Spleen (tissue), 11 donors: ENCODE measurements around the gene POLR2A. TPM values are rescaled to one million over a fixed set of nuclear protein-coding genes. Genes with fewer than 3 reads are reported as not detected.

ENCODE experiments used
- DNase-seq: peaks from one replicate; pipeline ENCODE4 v3.0.0-alpha.2; 2020
- H3K27ac ChIP-seq, 8 donors: fragments of 200-600 bp; sonication (generic) in 7 of 8; 1 replicate in 4 of 8; 2 replicates in 4 of 8; pipeline versions ENCODE4 v1.5.0 to v1.8.0; 2016 to 2021; ENCODE audit warnings: inconsistent platforms in 4 of 8, mild to moderate bottlenecking in 4 of 8, moderate library complexity in 1 of 8
- H3K27me3 ChIP-seq, 7 donors: fragments of 200-600 bp; sonication (generic) in 6 of 7; replicated peaks in 1 of 7; 1 replicate in 4 of 7; 2 replicates in 3 of 7; pipeline versions ENCODE4 v1.5.0 to v1.8.0; 2016 to 2021; ENCODE audit warnings: inconsistent platforms in 3 of 7, mild to moderate bottlenecking in 1 of 7
- H3K36me3 ChIP-seq, 6 donors: fragments of 200-600 bp; sonication (generic) in 5 of 6; 1 replicate in 4 of 6; 2 replicates in 2 of 6; pipeline versions ENCODE4 v1.5.0 to v1.8.0; 2016 to 2021; ENCODE audit warnings: inconsistent platforms in 2 of 6
- H3K4me1 ChIP-seq, 6 donors: fragments of 200-600 bp; sonication (generic) in 5 of 6; 1 replicate in 3 of 6; 2 replicates in 3 of 6; pipeline versions ENCODE4 v1.5.0 to v1.8.0; 2016 to 2021; ENCODE audit warnings: inconsistent platforms in 3 of 6
- H3K4me3 ChIP-seq, 8 donors: fragments of 200-600 bp; sonication (generic) in 7 of 8; 1 replicate in 4 of 8; 2 replicates in 4 of 8; pipeline versions ENCODE4 v1.5.0 to v1.8.0; 2016 to 2021; ENCODE audit warnings: inconsistent platforms in 4 of 8, mild to moderate bottlenecking in 4 of 8, moderate library complexity in 2 of 8
- H3K9me3 ChIP-seq, 8 donors: fragments of 200-600 bp; sonication (generic) in 7 of 8; 1 replicate in 4 of 8; 2 replicates in 4 of 8; pipeline versions ENCODE4 v1.5.0 to v1.8.0; 2016 to 2021; ENCODE audit warnings: inconsistent platforms in 4 of 8
- POLR2A ChIP-seq, 3 donors: fragments of 450-650 bp; IDR thresholded peaks; one replicate each; pipeline ENCODE4 v1.5.1; 2017; ENCODE audit warnings: antibody characterized with exemption in 3 of 3, mild to moderate bottlenecking in 1 of 3
- POLR2AphosphoS5 ChIP-seq, 3 donors: sonication (generic); formaldehyde crosslinking; IDR thresholded peaks; one replicate each; pipeline ENCODE4 v1.5.1; 2017; ENCODE audit warnings: antibody characterized with exemption in 3 of 3
- WGBS, 5 donors: extraction: QIAGEN DNeasy Blood & Tissue Kit in 3 of 5; methylation state at CpG; one replicate each; pipeline versions ENCODE4 v1.1.5 to v1.1.7; 2013 to 2018; 5-methylcytosine and 5-hydroxymethylcytosine counted together
- intact Hi-C: fragments of 100-400 bp; cut with DNase I; formaldehyde crosslinking; loops from one replicate; pipeline ENCODE4 v1.15.0; 2023; ENCODE audit warnings: low total_unique reads
- polyA plus RNA-seq, 3 donors: library from polyadenylated mRNA; stranded (reverse); fragments of 200-250 nt; gene quantifications; one replicate each; pipeline ENCODE4 v1.2.1, GENCODE V29; 2013
- total RNA-seq, 7 donors: library from RNA; depleted of rRNA in 3 of 7; stranded (reverse); fragments of >200 nt in 3 of 7; fragmentation: NEBNext Ultra II Directional in 4 of 7; extraction: Animal tissue kit (Norgen Biotek cat#: 25700) in 4 of 7; gene quantifications; one replicate each; pipeline versions ENCODE4 v1.1.0 to v1.2.1, GENCODE V29; 2016 to 2021
- TF ChIP-seq, protein P1 (sequence below), 11 experiments: fragments of 200-600 bp in 7 of 11; fragments of 450-650 bp in 4 of 11; sonication (generic) in 4 of 11; IDR thresholded peaks in 8 of 11; conservative IDR thresholded peaks in 3 of 11; 1 replicate in 7 of 11; 2 replicates in 4 of 11; pipeline versions ENCODE4 v1.4.0 to v1.8.0; 2016 to 2021; ENCODE audit warnings: antibody characterized with exemption in 11 of 11, inconsistent platforms in 4 of 11, mild to moderate bottlenecking in 1 of 11
- donor health status: healthy with polysubstance abuse.
- donor health status: DM: no; HTN: no; CAD: no; lungs with moderate emphysema.
- donor health status: DM: no; HTN: no; CAD: no.
- donor health status: Bipolar disorder and iron deficiency.
- donor health status: healthy.
- donor health status: DM: no; HTN: no; CAD: no.
- donor health status: DM: yes; HTN: yes; CAD: no.

Gene POLR2A
- total and polyA plus RNA-seq, 10 donors, result 8.2 to 196 (median 141) TPM

DNA sequence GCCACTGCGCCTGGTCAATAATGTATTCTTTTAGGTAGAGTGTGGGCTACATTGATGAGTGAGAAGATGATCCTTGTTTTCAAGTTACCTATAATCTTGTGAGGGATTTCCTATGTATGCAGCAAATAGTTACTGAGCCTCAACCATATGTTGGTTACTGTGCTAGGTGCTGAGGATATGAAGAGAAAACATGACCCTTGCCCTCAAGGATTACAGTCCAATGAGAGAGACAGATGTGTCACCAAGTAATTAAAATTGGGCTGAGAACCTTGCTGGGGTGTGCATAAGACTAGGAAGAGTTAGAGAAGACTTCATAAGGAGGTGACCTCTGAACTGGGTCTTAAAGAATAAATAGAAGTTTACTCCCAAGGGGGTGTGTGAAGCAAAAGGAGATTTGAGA, 7.4 kb downstream of the POLR2A start:
- H3K9me3 ChIP-seq, result no peaks in the 10 kb centered on the region
- intact Hi-C loops, result no loop called here
- H3K4me3 ChIP-seq, result no peak overlapping the region
- peaks cover 0 to 73% (median 13%) of the 10 kb centered on the region in 6 donors for H3K36me3 ChIP-seq
- no peak overlapping the region for H3K27ac ChIP-seq
- WGBS, 5 donors, result 91 to 100% (median 98%) methylated on average over 1 of the region's 1 CpG
- no peaks in the 10 kb centered on the region for H3K27me3 ChIP-seq
- peaks cover 26 to 90% (median 72%) of the 10 kb centered on the region in 6 donors for H3K4me1 ChIP-seq
- TF ChIP-seq, protein P1, sequence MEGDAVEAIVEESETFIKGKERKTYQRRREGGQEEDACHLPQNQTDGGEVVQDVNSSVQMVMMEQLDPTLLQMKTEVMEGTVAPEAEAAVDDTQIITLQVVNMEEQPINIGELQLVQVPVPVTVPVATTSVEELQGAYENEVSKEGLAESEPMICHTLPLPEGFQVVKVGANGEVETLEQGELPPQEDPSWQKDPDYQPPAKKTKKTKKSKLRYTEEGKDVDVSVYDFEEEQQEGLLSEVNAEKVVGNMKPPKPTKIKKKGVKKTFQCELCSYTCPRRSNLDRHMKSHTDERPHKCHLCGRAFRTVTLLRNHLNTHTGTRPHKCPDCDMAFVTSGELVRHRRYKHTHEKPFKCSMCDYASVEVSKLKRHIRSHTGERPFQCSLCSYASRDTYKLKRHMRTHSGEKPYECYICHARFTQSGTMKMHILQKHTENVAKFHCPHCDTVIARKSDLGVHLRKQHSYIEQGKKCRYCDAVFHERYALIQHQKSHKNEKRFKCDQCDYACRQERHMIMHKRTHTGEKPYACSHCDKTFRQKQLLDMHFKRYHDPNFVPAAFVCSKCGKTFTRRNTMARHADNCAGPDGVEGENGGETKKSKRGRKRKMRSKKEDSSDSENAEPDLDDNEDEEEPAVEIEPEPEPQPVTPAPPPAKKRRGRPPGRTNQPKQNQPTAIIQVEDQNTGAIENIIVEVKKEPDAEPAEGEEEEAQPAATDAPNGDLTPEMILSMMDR (IDR thresholded peaks at IDR 0.05 in 8 of 11, conservative IDR thresholded peaks at IDR 0.05 in 3 of 11), result no peak
- no peak for TF ChIP-seq POLR2A (IDR thresholded peaks at IDR 0.05)
- no peak for TF ChIP-seq POLR2AphosphoS5 (IDR thresholded peaks at IDR 0.05)
- no peak for DNase-seq

DNA sequence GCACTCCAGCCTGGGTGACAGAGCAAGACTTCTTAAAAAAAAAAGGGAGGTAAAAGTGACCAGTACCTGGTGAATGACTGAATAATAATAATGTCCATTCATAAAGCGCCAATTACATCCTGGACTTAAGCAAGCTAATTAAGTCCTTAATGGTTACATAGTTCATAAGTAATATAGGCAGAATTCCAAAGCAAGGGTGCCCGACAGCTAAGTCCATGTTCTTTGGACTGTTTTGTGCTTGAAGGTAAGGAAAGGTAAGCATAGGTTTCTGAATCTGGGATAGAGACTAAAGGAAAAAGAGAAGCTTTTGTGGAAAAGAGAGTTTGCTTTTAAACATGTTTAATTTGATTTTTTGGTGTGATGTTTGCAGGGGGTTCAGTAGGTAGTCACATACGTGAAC, 9.8 kb downstream of the POLR2A start:
- Histone ChIP-seq H3K27ac (no peak overlapping the region), H3K36me3 (peaks cover 3 to 88% (median 37%) of the 10 kb centered on the region in 6 donors), H3K9me3 (no peaks in the 10 kb centered on the region), H3K4me3 (no peak overlapping the region), H3K27me3 (no peaks in the 10 kb centered on the region), H3K4me1 (peaks cover 12 to 78% (median 57%) of the 10 kb centered on the region in 6 donors)
- 89 to 99% (median 92%) methylated on average over 3 of the region's 3 CpGs for WGBS, 5 donors
- intact Hi-C loops, result no loop called here
- DNase-seq, result no peak
- TF ChIP-seq POLR2A (IDR thresholded peaks at IDR 0.05), result no peak
- TF ChIP-seq, protein P1 (IDR thresholded peaks at IDR 0.05 in 8 of 11, conservative IDR thresholded peaks at IDR 0.05 in 3 of 11), result no peak
- no peak for TF ChIP-seq POLR2AphosphoS5 (IDR thresholded peaks at IDR 0.05)

DNA sequence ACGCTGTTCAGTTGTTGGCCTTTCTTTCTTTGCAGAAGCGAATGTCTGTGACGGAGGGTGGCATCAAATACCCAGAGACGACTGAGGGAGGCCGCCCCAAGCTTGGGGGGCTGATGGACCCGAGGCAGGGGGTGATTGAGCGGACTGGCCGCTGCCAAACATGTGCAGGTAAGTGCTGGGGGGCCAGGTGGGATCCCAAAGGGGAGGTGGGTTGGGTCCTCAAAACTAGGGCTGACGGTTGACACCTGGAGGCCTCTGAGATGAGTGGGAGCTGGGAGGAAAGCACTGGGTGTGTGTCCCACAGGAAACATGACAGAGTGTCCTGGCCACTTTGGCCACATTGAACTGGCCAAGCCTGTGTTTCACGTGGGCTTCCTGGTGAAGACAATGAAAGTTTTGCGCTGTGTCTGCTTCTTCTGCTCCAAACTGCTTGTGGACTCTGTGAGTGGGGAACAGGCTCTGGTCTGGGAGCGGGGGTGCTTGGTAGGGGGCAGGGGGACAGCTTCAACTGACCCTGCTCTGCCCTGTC, 11.8 kb downstream of the POLR2A start:
- 74 to 92% (median 89%) methylated on average over 12 of the region's 12 CpGs for WGBS, 5 donors
- TF ChIP-seq POLR2AphosphoS5 (IDR thresholded peaks at IDR 0.05), result no peak
- TF ChIP-seq, protein P1 (IDR thresholded peaks at IDR 0.05 in 8 of 11, conservative IDR thresholded peaks at IDR 0.05 in 3 of 11), result no peak
- no peak for TF ChIP-seq POLR2A (IDR thresholded peaks at IDR 0.05)
- no peak overlapping the region for H3K4me3 ChIP-seq
- H3K27ac ChIP-seq, result peak overlapping the region in 6 of 8 donors; percentile 29 to 75 (median 56)
- intact Hi-C loops, result no loop called here
- no peaks in the 10 kb centered on the region for H3K27me3 ChIP-seq
- H3K4me1 ChIP-seq, result peaks cover 0 to 57% (median 37%) of the 10 kb centered on the region in 6 donors
- no peaks in the 10 kb centered on the region for H3K9me3 ChIP-seq
- peaks cover 3 to 97% (median 57%) of the 10 kb centered on the region in 6 donors for H3K36me3 ChIP-seq
- no peak for DNase-seq

DNA sequence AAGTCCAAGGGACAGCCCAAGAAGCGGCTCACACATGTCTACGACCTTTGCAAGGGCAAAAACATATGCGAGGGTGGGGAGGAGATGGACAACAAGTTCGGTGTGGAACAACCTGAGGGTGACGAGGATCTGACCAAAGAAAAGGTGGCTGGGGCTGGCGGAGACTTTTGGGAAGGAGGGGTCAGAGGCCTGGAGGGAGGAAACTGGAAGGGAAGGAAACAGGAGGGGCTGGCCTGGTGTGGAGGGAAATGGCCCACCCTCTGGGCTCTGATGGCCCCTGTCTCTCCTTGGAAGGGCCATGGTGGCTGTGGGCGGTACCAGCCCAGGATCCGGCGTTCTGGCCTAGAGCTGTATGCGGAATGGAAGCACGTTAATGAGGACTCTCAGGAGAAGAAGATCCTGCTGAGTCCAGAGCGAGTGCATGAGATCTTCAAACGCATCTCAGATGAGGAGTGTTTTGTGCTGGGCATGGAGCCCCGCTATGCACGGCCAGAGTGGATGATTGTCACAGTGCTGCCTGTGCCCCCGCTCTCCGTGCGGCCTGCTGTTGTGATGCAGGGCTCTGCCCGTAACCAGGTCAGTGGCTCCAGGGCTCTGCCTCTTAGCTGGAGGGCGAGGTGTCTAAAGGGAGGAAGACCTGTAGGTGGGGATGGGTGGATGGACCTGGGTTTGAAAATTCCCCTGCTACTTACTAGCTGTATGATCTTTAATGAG, 12.5 kb downstream of the POLR2A start:
- Histone ChIP-seq H3K27ac (peak overlapping the region in 6 of 8 donors; percentile 29 to 75 (median 56)), H3K27me3 (no peaks in the 10 kb centered on the region), H3K4me3 (peak overlapping the region in 1 of 8 donors; percentile 9), H3K4me1 (peaks cover 0 to 51% (median 30%) of the 10 kb centered on the region in 6 donors), H3K36me3 (peaks cover 6 to 97% (median 62%) of the 10 kb centered on the region in 6 donors), H3K9me3 (no peaks in the 10 kb centered on the region)
- TF ChIP-seq POLR2A (IDR thresholded peaks at IDR 0.05) (no peak), POLR2AphosphoS5 (IDR thresholded peaks at IDR 0.05) (peak; percentile 29 to 67 (median 51))
- TF ChIP-seq, protein P1 (IDR thresholded peaks at IDR 0.05 in 8 of 11, conservative IDR thresholded peaks at IDR 0.05 in 3 of 11), result no peak
- intact Hi-C loops, result no loop called here
- DNase-seq, result no peak
- 78 to 86% (median 84%) methylated on average over 20 of the region's 20 CpGs for WGBS, 5 donors
